IMR-90 (cell line): ENCODE measurements around the gene PSMB3.

ENCODE experiments used
- BHLHE40 ChIP-seq: fragments of 150-350 bp; IDR thresholded peaks from 2 replicates; pipeline ENCODE4 v1.6.1; 2016; ENCODE audit warnings: mild to moderate bottlenecking, low read depth, low read length
- CEBPB ChIP-seq: IDR thresholded peaks from 2 replicates; pipeline ENCODE4 v1.6.1; 2012; ENCODE audit warnings: low read depth, low read length, improper control_type of control experiment
- CTCF ChIP-seq: conservative IDR thresholded peaks from 2 replicates; pipeline ENCODE4 v1.5.1; 2012; ENCODE audit warnings: mild to moderate bottlenecking, low read depth, low read length, improper control_type of control experiment
- POLR2A ChIP-seq: IDR thresholded peaks from 2 replicates; pipeline ENCODE4 v1.6.1; 2012; ENCODE audit warnings: mild to moderate bottlenecking, low read depth, low read length
- RAD21 ChIP-seq: IDR thresholded peaks from 2 replicates; pipeline ENCODE4 v1.6.1; 2012; ENCODE audit warnings: low read length, improper control_type of control experiment
- RCOR1 ChIP-seq: IDR thresholded peaks from 2 replicates; pipeline ENCODE4 v1.6.1; 2012; ENCODE audit warnings: mild to moderate bottlenecking, low read length, improper control_type of control experiment; ENCODE audit not compliant: insufficient replicate concordance
- RFX5 ChIP-seq: IDR thresholded peaks from 2 replicates; pipeline ENCODE4 v1.8.0; 2012; ENCODE audit warnings: low read depth, mild to moderate bottlenecking, low read length, moderate library complexity

GRCh38 chr17:38738007-38738662 lies 14.4 kb upstream of the PSMB3 start:
- TF ChIP-seq POLR2A, result no peak
- no peak for TF ChIP-seq CTCF
- TF ChIP-seq CEBPB, result no peak
- no peak for TF ChIP-seq BHLHE40
- TF ChIP-seq RCOR1, result no peak
- no peak for TF ChIP-seq RAD21
- no peak for TF ChIP-seq RFX5
